A673 (cell line): ENCODE measurements around the gene TFF1.

Experiments used
- EZH2 ChIP-seq: fragments of 200-600 bp; sonication (generic); IDR thresholded peaks from 2 replicates; pipeline ENCODE4 v1.6.1; 2017; ENCODE audit warnings: borderline replicate concordance, low read depth, mild to moderate bottlenecking, mixed read lengths, antibody characterized with exemption, low read length; ENCODE audit not compliant: poor library complexity, severe bottlenecking
- TF ChIP-seq, protein P1 (sequence below): fragments of 300-800, 200-600 bp; sonication (generic); conservative IDR thresholded peaks from 2 replicates; pipeline ENCODE4 v1.5.1; 2017; ENCODE audit warnings: low read depth, mild to moderate bottlenecking, antibody characterized with exemption, low read length, moderate library complexity, mixed read lengths

DNA sequence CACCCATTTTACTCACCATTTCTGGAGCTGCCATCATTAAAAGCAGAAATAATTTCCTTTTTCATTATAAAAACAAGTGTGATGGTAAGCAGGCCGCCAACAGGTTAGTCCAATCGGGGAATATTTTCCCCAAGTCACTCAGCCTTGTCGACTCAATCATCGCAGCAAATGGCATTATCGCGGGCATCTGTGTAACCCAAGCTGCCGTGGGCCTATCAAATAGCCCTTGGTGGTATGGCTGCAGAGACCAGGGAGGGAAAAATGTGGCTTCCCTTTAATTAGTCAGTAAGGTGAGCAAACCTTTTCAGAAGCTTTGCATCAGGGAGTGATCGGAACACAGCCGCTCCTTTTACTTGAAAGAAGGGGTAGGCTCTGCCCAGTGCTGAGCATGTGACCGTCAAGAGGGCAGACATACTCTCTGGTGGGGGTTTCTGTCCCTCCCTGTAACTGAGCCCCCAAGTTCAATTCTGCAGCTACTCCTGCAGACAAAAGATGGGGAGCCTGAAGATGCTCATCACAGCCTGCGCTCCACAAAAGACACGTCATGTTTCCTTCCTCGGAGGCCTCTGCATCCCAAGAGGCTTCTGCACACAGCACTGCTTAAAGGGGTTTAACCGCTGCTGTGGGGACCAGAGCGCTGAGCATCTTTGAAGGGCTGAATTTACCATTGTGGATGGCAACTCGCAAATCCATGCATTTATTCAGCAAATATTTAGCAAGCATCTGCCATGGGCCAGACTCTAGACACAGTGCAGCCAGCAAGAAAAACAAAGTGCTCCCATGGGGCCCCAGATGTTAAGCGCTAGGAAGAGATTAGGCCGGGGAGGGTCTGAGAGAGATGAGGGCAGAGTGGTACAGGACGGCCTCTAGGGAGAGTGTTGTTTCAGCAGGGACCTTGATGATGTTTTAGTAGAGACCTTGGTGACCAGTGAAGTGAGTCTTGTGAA is 30.7 kb upstream of the TFF1 start:
- TF ChIP-seq, protein P1, sequence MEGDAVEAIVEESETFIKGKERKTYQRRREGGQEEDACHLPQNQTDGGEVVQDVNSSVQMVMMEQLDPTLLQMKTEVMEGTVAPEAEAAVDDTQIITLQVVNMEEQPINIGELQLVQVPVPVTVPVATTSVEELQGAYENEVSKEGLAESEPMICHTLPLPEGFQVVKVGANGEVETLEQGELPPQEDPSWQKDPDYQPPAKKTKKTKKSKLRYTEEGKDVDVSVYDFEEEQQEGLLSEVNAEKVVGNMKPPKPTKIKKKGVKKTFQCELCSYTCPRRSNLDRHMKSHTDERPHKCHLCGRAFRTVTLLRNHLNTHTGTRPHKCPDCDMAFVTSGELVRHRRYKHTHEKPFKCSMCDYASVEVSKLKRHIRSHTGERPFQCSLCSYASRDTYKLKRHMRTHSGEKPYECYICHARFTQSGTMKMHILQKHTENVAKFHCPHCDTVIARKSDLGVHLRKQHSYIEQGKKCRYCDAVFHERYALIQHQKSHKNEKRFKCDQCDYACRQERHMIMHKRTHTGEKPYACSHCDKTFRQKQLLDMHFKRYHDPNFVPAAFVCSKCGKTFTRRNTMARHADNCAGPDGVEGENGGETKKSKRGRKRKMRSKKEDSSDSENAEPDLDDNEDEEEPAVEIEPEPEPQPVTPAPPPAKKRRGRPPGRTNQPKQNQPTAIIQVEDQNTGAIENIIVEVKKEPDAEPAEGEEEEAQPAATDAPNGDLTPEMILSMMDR = no peak
- TF ChIP-seq EZH2 = no peak
